Measurements from ENCODE around the gene ELAVL1.
A peak's percentile ranks its signal among the peaks of the same experiment; 100 is the strongest.

ELAVL1 gene

GRCh38 chr19:7961920-7962626 is 43.4 kb downstream of the ELAVL1 start:
- TF ChIP-seq CTCF (IDR thresholded peaks at IDR 0.05), result no peak

GRCh38 chr19:7959211-7959610 is 46.2 kb downstream of the ELAVL1 start:
- no peak for TF ChIP-seq CTCF (IDR thresholded peaks at IDR 0.05)

DNA sequence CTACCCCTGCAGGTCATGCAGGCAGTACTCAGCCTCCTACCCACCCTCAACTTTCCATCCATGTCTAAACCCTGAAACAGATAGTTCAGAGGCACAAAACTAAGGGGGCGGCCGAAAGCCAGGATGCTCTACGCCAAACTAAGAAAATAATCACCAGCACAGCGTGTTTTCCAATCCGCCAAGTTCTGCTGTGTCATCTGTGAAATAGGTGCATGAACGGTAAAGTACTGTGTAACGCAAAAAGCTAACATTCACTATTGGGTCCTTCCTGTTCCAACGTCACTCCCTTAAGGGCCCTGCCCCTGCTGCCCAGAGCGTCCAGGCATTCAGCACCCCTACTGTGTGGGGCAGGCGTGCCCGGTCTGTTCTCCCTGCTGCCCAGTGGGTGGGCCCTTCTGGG is 49.7 kb downstream of the ELAVL1 start:
- no peak for TF ChIP-seq CTCF (IDR thresholded peaks at IDR 0.05)

- no peak for TF ChIP-seq CTCF (IDR thresholded peaks at IDR 0.05)
Observed at GRCh38 chr19:7953576-7953975, 51.9 kb downstream of the ELAVL1 start.

DNA sequence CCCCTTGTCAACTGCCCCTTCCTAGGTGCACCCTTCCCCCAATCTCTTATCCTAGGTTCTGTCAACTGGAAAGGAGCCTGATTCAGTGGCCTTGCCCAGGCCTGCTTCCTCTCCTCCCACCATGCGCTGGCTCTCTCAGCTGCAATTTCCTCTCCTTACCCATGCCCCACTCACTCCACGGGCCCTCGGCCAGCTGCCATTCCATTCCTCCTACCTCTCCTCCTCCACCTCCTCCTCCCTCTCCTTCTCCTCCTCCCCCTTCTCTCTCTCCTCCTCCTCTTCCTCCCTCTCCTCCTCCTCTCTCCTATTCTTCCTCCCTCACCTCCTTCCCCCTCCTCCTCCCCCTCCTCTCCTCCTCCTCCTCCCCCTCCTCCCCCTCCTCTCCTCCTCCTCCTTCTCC is 52.4 kb downstream of the ELAVL1 start:
- no peak for TF ChIP-seq CTCF (IDR thresholded peaks at IDR 0.05)

- no peak for TF ChIP-seq CTCF (IDR thresholded peaks at IDR 0.05)
Observed at GRCh38 chr19:7947939-7948338, 57.5 kb downstream of the ELAVL1 start.

DNA sequence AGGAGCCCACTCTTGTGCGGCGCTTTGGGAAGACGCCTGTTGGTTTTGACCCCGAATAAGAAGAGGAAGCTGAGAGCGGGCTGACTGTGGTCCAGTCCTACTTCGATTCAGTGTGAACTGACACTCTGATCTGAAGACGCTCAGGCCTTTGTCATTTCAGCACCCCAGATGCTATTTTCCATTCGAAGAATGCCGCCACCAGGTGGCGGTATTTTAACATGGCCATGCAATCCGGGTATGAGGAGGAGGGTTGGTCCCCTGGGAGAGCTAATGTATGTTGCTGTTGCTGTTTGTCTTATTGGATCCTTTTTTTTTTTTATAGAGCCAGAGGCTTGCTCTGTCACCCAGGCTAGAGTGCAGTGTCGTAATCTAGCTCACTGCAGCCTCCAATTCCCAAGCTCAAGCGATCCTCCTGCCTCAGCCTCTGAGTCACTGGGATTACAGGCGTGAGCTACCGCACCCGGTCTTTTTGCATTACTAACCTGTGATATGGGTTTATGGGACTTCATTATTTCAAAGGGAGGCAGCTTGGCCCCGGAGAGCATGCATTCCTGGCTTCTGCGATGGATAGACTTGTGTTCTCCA is 61.2 kb downstream of the ELAVL1 start:
- peak; percentile 84 for TF ChIP-seq CTCF (IDR thresholded peaks at IDR 0.05)

All from LNCAP (cell line).